ENCODE measurements around the gene IKZF3. TPM values are rescaled to one million over a fixed set of nuclear protein-coding genes. Genes with fewer than 3 reads are reported as not detected.
"Not testable (repeated sequence)": the region's sequence is repeated elsewhere in the genome, so short reads cannot be mapped to it uniquely, and the experiment has no call there.

The IKZF3 gene
- total RNA-seq, 4 donors from 2014 or later, result 0.30 to 1.9 (median 1.0) TPM

- Histone ChIP-seq H3K4me3 (no peak overlapping the region), H3K9me3 (no peaks in the 10 kb centered on the region), H3K4me1 (no peaks in the 10 kb centered on the region), H3K27me3 (no peaks in the 10 kb centered on the region), H3K27ac (no peak overlapping the region), H3K36me3 (peaks cover 0 to 8% (median 0%) of the 10 kb centered on the region in 3 donors)
- TF ChIP-seq POLR2A (IDR thresholded peaks at IDR 0.05) (no peak), EP300 (IDR thresholded peaks at IDR 0.05) (no peak)
- TF ChIP-seq, protein P1, sequence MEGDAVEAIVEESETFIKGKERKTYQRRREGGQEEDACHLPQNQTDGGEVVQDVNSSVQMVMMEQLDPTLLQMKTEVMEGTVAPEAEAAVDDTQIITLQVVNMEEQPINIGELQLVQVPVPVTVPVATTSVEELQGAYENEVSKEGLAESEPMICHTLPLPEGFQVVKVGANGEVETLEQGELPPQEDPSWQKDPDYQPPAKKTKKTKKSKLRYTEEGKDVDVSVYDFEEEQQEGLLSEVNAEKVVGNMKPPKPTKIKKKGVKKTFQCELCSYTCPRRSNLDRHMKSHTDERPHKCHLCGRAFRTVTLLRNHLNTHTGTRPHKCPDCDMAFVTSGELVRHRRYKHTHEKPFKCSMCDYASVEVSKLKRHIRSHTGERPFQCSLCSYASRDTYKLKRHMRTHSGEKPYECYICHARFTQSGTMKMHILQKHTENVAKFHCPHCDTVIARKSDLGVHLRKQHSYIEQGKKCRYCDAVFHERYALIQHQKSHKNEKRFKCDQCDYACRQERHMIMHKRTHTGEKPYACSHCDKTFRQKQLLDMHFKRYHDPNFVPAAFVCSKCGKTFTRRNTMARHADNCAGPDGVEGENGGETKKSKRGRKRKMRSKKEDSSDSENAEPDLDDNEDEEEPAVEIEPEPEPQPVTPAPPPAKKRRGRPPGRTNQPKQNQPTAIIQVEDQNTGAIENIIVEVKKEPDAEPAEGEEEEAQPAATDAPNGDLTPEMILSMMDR (IDR thresholded peaks at IDR 0.05), result no peak
- no peak for DNase-seq (ENCODE audit: low spot score in 2 of 2)
These were observed 35.1 kb upstream of the IKZF3 start for GRCh38 chr17:39899215-39899614.

DNA sequence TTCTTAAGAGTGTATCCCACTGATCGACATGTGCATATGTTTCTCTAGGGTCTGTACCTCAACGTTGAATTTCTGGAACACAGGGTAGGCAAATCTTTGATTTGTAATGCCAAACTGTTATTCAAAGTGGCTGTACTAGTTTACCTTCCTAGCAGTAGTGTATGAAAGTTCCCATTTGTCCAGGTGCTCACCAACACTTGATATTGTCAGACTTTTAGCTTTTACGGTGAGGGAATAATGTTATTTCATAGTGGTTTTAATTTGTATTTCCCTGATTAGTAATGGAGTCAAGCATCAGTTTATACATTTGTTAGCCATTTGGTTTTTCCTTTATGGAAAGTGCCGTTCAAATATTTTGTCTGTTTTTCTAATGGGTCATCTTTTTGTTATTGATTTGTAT, 34.0 kb upstream of the IKZF3 start:
- no peaks in the 10 kb centered on the region for H3K9me3 ChIP-seq
- WGBS, 2 donors, result 96 to 97% methylated on average over 4 of the region's 4 CpGs
- peaks cover 0 to 7% of the 10 kb centered on the region in 2 donors for H3K27me3 ChIP-seq
- no peak for DNase-seq (ENCODE audit: low spot score in 2 of 2)
- no peak overlapping the region for H3K27ac ChIP-seq
- H3K4me1 ChIP-seq, result no peaks in the 10 kb centered on the region
- H3K36me3 ChIP-seq, result peaks cover 0 to 1% (median 0%) of the 10 kb centered on the region in 3 donors
- no peak overlapping the region for H3K4me3 ChIP-seq
- TF ChIP-seq EP300 (IDR thresholded peaks at IDR 0.05) (no peak), POLR2A (IDR thresholded peaks at IDR 0.05) (no peak)
- TF ChIP-seq, protein P1 (IDR thresholded peaks at IDR 0.05), result no peak

- peaks cover 0 to 9% (median 0%) of the 10 kb centered on the region in 4 donors for H3K9me3 ChIP-seq
- no peak for DNase-seq (ENCODE audit: low spot score in 2 of 2)
- H3K36me3 ChIP-seq, result no peaks in the 10 kb centered on the region
- peaks cover 0 to 27% of the 10 kb centered on the region in 2 donors for H3K27me3 ChIP-seq
- 23 to 33% methylated on average over 3 of the region's 3 CpGs for WGBS, 2 donors
- H3K4me1 ChIP-seq, result no peaks in the 10 kb centered on the region
- no peak overlapping the region for H3K27ac ChIP-seq
- H3K4me3 ChIP-seq, result no peak overlapping the region
- TF ChIP-seq, protein P1 (IDR thresholded peaks at IDR 0.05), result no peak
- TF ChIP-seq EP300 (IDR thresholded peaks at IDR 0.05) (no peak), POLR2A (IDR thresholded peaks at IDR 0.05) (no peak)
These were observed 30.7 kb upstream of the IKZF3 start for GRCh38 chr17:39894681-39895376.

DNA sequence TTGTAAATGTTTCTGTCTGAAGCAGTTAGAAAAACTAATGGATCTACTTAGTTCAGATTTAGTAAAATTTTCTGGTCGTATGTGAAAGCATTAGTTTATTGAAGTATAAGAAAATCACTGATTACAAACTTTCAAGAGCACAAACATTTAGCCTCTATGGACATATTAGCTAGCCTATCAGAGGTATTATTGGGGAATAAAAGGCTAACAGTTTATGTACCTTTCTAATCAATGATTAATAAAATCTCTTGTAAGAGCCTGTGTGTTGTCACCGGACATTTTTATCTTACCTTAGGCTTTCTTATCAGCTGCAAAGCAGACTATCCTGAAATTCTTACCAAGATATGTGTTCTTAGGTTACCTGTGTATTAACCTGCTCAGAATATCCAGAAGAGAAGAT, 25.1 kb upstream of the IKZF3 start:
- no peak for DNase-seq (ENCODE audit: low spot score in 2 of 2)
- no peaks in the 10 kb centered on the region for H3K4me1 ChIP-seq
- peaks cover 0 to 52% of the 10 kb centered on the region in 2 donors for H3K27me3 ChIP-seq
- WGBS, 2 donors, result 40 to 75% methylated on average over 2 of the region's 2 CpGs
- H3K4me3 ChIP-seq, result no peak overlapping the region
- H3K9me3 ChIP-seq, result peaks cover 0 to 9% (median 0%) of the 10 kb centered on the region in 4 donors
- no peak overlapping the region for H3K27ac ChIP-seq
- no peak for TF ChIP-seq POLR2A (IDR thresholded peaks at IDR 0.05)
- TF ChIP-seq, protein P1 (IDR thresholded peaks at IDR 0.05), result no peak
- TF ChIP-seq EP300 (IDR thresholded peaks at IDR 0.05), result no peak
- H3K36me3 ChIP-seq, result no peaks in the 10 kb centered on the region

- DNase-seq (ENCODE audit: low spot score in 2 of 2), result no peak
These were observed 23.0 kb upstream of the IKZF3 start for GRCh38 chr17:39887078-39887477.

DNA sequence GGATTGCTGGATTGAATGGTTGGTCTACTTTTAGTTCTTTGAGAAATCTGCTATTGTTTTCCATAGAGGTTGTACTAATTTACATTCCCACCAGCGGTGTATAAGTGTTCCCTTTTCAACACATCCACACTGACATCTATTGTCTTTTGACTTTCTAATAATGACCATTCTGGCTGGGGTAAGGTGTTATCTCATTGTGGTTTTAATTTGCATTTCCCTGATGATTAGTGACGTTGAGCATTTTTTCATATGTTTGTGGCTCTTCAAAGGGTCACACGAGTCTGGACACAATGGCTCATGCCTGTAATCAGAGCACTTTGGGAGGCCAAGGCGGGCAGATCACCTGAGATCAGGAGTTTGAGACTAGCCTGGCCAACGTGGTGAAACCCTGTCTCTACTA, 22.0 kb upstream of the IKZF3 start:
- not testable (repeated sequence) for H3K9me3 ChIP-seq; DNase-seq (ENCODE audit: low spot score in 2 of 2); H3K4me3 ChIP-seq; H3K27ac ChIP-seq; H3K36me3 ChIP-seq; H3K4me1 ChIP-seq
- WGBS, 2 donors, result 69 to 76% methylated on average over 5 of the region's 5 CpGs
- peaks cover 0 to 31% of the 10 kb centered on the region in 2 donors for H3K27me3 ChIP-seq

More at GRCh38 chr17:39887078-39887477, 23.0 kb upstream of the IKZF3 start:
- peaks cover 0 to 9% (median 0%) of the 10 kb centered on the region in 4 donors for H3K9me3 ChIP-seq
- no peaks in the 10 kb centered on the region for H3K36me3 ChIP-seq
- H3K27me3 ChIP-seq, result peaks cover 0 to 38% of the 10 kb centered on the region in 2 donors
- H3K4me3 ChIP-seq, result no peak overlapping the region
- no peak overlapping the region for H3K27ac ChIP-seq
- no peaks in the 10 kb centered on the region for H3K4me1 ChIP-seq
- no peak for TF ChIP-seq POLR2A (IDR thresholded peaks at IDR 0.05)
- TF ChIP-seq, protein P1 (IDR thresholded peaks at IDR 0.05), result no peak
- TF ChIP-seq EP300 (IDR thresholded peaks at IDR 0.05), result no peak
